GM19324 (cell line): ENCODE measurements around the gene PDCD11.
"Not testable (repeated sequence)": the region's sequence is repeated elsewhere in the genome, so short reads cannot be mapped to it uniquely, and the experiment has no call there.

Source experiments
- ATAC-seq: cut with Tn5 transposase; IDR thresholded peaks from one replicate; pipeline ENCODE4 v1.9.1; 2021; ENCODE audit warnings: mild to moderate bottlenecking, moderate library complexity; ENCODE audit not compliant: unreplicated experiment, low FRiP score

PDCD11 gene

GRCh38 chr10:103396067-103396788 is at the start of gene PDCD11, which contains the start of gene ATP5MK:
TSS of gene PDCD11 (plus strand) at chr10:103396626. CDS start at chr10:103398427, 1,801 bp downstream.
TSS of gene ATP5MK (minus strand) at chr10:103396475. CDS start at chr10:103392457, 4,018 bp downstream.
- peak; percentile 98 for ATAC-seq

GRCh38 chr10:103350175-103350516 is 46.3 kb upstream of the PDCD11 start:
- ATAC-seq = no peak

GRCh38 chr10:103350517-103351260 is 45.7 kb upstream of the PDCD11 start, which contains the start of gene PCGF6:
TSS of gene PCGF6 (minus strand) at chr10:103351140. CDS start at chr10:103351066, 74 bp downstream.
- ATAC-seq = peak; percentile 86

- ATAC-seq = no peak
Observed at GRCh38 chr10:103353281-103353680, 43.1 kb upstream of the PDCD11 start.

- not testable (repeated sequence) for ATAC-seq
Observed at GRCh38 chr10:103354567-103354966, 41.9 kb upstream of the PDCD11 start.

GRCh38 chr10:103355906-103356599 is 40.4 kb upstream of the PDCD11 start:
- no peak for ATAC-seq

- ATAC-seq = not testable (repeated sequence)
Observed at GRCh38 chr10:103359493-103359892, 36.9 kb upstream of the PDCD11 start.

GRCh38 chr10:103360791-103361190 is 35.6 kb upstream of the PDCD11 start:
- not testable (repeated sequence) for ATAC-seq

- ATAC-seq = no peak
Observed at GRCh38 chr10:103367379-103367781, 29.0 kb upstream of the PDCD11 start.

- ATAC-seq = peak; percentile 76
Observed at GRCh38 chr10:103367782-103368518, 28.5 kb upstream of the PDCD11 start, which contains the start of gene TAF5. TSS of gene TAF5 (plus strand) at chr10:103367976. CDS start at chr10:103367990, 14 bp downstream.

- ATAC-seq = no peak
Observed at GRCh38 chr10:103373544-103373943, 22.9 kb upstream of the PDCD11 start.

- no peak for ATAC-seq
Observed at GRCh38 chr10:103374263-103374662, 22.2 kb upstream of the PDCD11 start.

- ATAC-seq = no peak
Observed at GRCh38 chr10:103382769-103383168, 13.7 kb upstream of the PDCD11 start.

- no peak for ATAC-seq
Observed at GRCh38 chr10:103394180-103394579, 2.2 kb upstream of the PDCD11 start.

- ATAC-seq = no peak
Observed at GRCh38 chr10:103395754-103396066, 716 bp upstream of the PDCD11 start.

GRCh38 chr10:103396789-103397087 is 312 bp downstream of the PDCD11 start:
- no peak for ATAC-seq

- ATAC-seq = no peak
Observed at GRCh38 chr10:103397191-103397825, 882 bp downstream of the PDCD11 start.

GRCh38 chr10:103413564-103413963 is 17.1 kb downstream of the PDCD11 start:
- ATAC-seq = no peak

- ATAC-seq = no peak
Observed at GRCh38 chr10:103415581-103415980, 19.2 kb downstream of the PDCD11 start.
